GM23338 (cell line): ENCODE data around the gene THSD4. TPM values are rescaled to one million over a fixed set of nuclear protein-coding genes. Genes with fewer than 3 reads are reported as not detected.

Experiments
- ATAC-seq: fragments of 200-7000 bp; cut with Tn5 transposase; 3 replicates; pipeline ENCODE4 v1.9.1; 2020
- DNase-seq: peaks from one replicate; pipeline ENCODE4 v3.0.0-alpha.2; 2015; ENCODE audit warnings: low spot score
- H2AFZ ChIP-seq: fragments of 200-600 bp; sonication (generic); 2 replicates; pipeline ENCODE4 v1.8.0; 2016; ENCODE audit warnings: antibody characterized with exemption, mild to moderate bottlenecking, moderate library complexity
- H3F3A ChIP-seq: fragments of 200-600 bp; sonication (generic); replicated peaks from 2 replicates; pipeline ENCODE4 v1.8.0; 2017; ENCODE audit warnings: antibody characterized with exemption, mixed run types, low read depth
- H3K27ac ChIP-seq: fragments of 200-600 bp; sonication (generic); 2 replicates; pipeline ENCODE4 v1.6.1; 2016; ENCODE audit warnings: low read depth
- H3K27me3 ChIP-seq: fragments of 200-600 bp; sonication (generic); 2 replicates; pipeline ENCODE4 v1.8.0; 2016; ENCODE audit warnings: mild to moderate bottlenecking, mixed run types, moderate library complexity; ENCODE audit not compliant: insufficient read depth
- H3K36me3 ChIP-seq: fragments of 200-600 bp; sonication (generic); 2 replicates; pipeline ENCODE4 v1.8.0; 2016; ENCODE audit warnings: mild to moderate bottlenecking; ENCODE audit not compliant: insufficient read depth
- H3K4me1 ChIP-seq: fragments of 200-600 bp; sonication (generic); 2 replicates; pipeline ENCODE4 v1.8.0; 2016; ENCODE audit warnings: mild to moderate bottlenecking, moderate library complexity; ENCODE audit not compliant: insufficient read depth
- H3K4me2 ChIP-seq: fragments of 200-600 bp; sonication (generic); 2 replicates; pipeline ENCODE4 v1.7.1; 2017; ENCODE audit warnings: mixed run types
- H3K4me3 ChIP-seq: fragments of 200-600 bp; sonication (generic); 2 replicates; pipeline ENCODE4 v1.6.1; 2016; ENCODE audit warnings: mixed run types
- H3K79me2 ChIP-seq: fragments of 200-600 bp; sonication (generic); replicated peaks from 2 replicates; pipeline ENCODE4 v1.8.0; 2017; ENCODE audit warnings: mild to moderate bottlenecking; ENCODE audit not compliant: insufficient read depth
- H3K9me2 ChIP-seq: fragments of 200-600 bp; sonication (generic); 2 replicates; pipeline ENCODE4 v1.8.0; 2017; ENCODE audit not compliant: insufficient read depth
- H4K20me1 ChIP-seq: fragments of 200-600 bp; sonication (generic); replicated peaks from 2 replicates; pipeline ENCODE4 v1.8.0; 2017; ENCODE audit warnings: mild to moderate bottlenecking; ENCODE audit not compliant: insufficient read depth
- H3K27ac Mint-ChIP-seq: 2 replicates; pipeline ENCODE4 v1.8.0; 2020; ENCODE audit warnings: inconsistent platforms, mild to moderate bottlenecking, moderate library complexity, mixed read lengths
- H3K27me3 Mint-ChIP-seq: 3 replicates; pipeline ENCODE4 v1.8.0; 2022; ENCODE audit warnings: low read depth, mild to moderate bottlenecking, moderate library complexity, mixed read lengths, inconsistent platforms; ENCODE audit not compliant: insufficient read depth, poor library complexity
- H3K36me3 Mint-ChIP-seq: 3 replicates; pipeline ENCODE4 v1.8.0; 2021; ENCODE audit warnings: low read depth, mild to moderate bottlenecking, inconsistent platforms, moderate library complexity, mixed read lengths
- H3K4me1 Mint-ChIP-seq: 3 replicates; pipeline ENCODE4 v1.8.0; 2020; ENCODE audit warnings: mild to moderate bottlenecking, inconsistent platforms, mixed read lengths
- H3K4me3 Mint-ChIP-seq: 3 replicates; pipeline ENCODE4 v1.8.0; 2021; ENCODE audit warnings: moderate library complexity, mild to moderate bottlenecking, inconsistent platforms, mixed read lengths
- H3K9me3 Mint-ChIP-seq: 3 replicates; pipeline ENCODE4 v1.8.0; 2020; ENCODE audit warnings: moderate library complexity, mild to moderate bottlenecking, inconsistent platforms, mixed read lengths
- CREB1 ChIP-seq: fragments of 250-450 bp; sonication (Bioruptor Pico); IDR thresholded peaks from 2 replicates; pipeline ENCODE4 v1.5.0; 2020; ENCODE audit warnings: low read depth, mild to moderate bottlenecking, moderate library complexity
- CTCF ChIP-seq, 2 experiments: fragments of 200-600 bp in 1 of 2; sonication (generic) in 1 of 2; conservative IDR thresholded peaks; 2 replicates each; pipeline versions ENCODE4 v1.5.1 to v1.6.1; 2016 to 2017; ENCODE audit warnings: antibody characterized with exemption in 2 of 2, low read depth in 2 of 2, mild to moderate bottlenecking in 2 of 2, moderate library complexity in 1 of 2
- EZH2 ChIP-seq: fragments of 200-600 bp; sonication (generic); IDR thresholded peaks from one replicate; pipeline ENCODE4 v1.8.0; 2017; ENCODE audit warnings: antibody characterized with exemption, mild to moderate bottlenecking, low read depth; ENCODE audit not compliant: unreplicated experiment
- EZH2phosphoT487 ChIP-seq: fragments of 200-600 bp; sonication (generic); IDR thresholded peaks from one replicate; pipeline ENCODE4 v1.8.1; 2018; ENCODE audit warnings: antibody characterized with exemption; ENCODE audit not compliant: unreplicated experiment
- JUNB ChIP-seq: IDR thresholded peaks from one replicate; pipeline ENCODE4 v1.6.1; 2016; ENCODE audit warnings: antibody characterized with exemption; ENCODE audit not compliant: unreplicated experiment
- NANOG ChIP-seq: IDR thresholded peaks from 2 replicates; pipeline ENCODE4 v1.6.1; 2016; ENCODE audit warnings: antibody characterized with exemption, borderline replicate concordance
- REST ChIP-seq: IDR thresholded peaks from one replicate; pipeline ENCODE4 v1.6.1; 2018; ENCODE audit warnings: antibody characterized with exemption; ENCODE audit not compliant: unreplicated experiment
- STAT1 ChIP-seq: IDR thresholded peaks from one replicate; pipeline ENCODE4 v1.6.1; 2016; ENCODE audit warnings: antibody characterized with exemption; ENCODE audit not compliant: unreplicated experiment
- ZNF114 ChIP-seq: fragments of 250-450 bp; sonication (Bioruptor Pico); IDR thresholded peaks from 2 replicates; pipeline ENCODE4 v1.5.0; 2020; ENCODE audit warnings: mild to moderate bottlenecking, moderate library complexity
- ZNF331 ChIP-seq: fragments of 250-450 bp; sonication (Bioruptor Pico); IDR thresholded peaks from 2 replicates; pipeline ENCODE4 v1.5.0; 2020; ENCODE audit warnings: low read depth, mild to moderate bottlenecking, moderate library complexity
- ZNF462 ChIP-seq: fragments of 250-450 bp; sonication (Bioruptor Pico); IDR thresholded peaks from 2 replicates; pipeline ENCODE4 v1.5.0; 2020; ENCODE audit warnings: mild to moderate bottlenecking, moderate library complexity
- polyA plus RNA-seq: library from polyadenylated mRNA; unstranded; fragments of >200 nt; fragmentation: Nextera tagmentation; extraction: Ambion mirVana; gene quantifications from 2 replicates; pipeline ENCODE4 v1.2.1, GENCODE V29; 2016
- total RNA-seq: library from RNA; depleted of rRNA; stranded (reverse); fragments of >200 nt; shearing (Covaris generic); gene quantifications from 2 replicates; pipeline ENCODE4 v1.2.3, GENCODE V29; 2014
- TF ChIP-seq, protein P1 (sequence below): IDR thresholded peaks from 2 replicates; pipeline ENCODE4 v1.6.1; 2016; ENCODE audit warnings: antibody characterized with exemption

Gene THSD4
- total and polyA plus RNA-seq, 2 experiments from 2014 or later: 2.0 to 7.4 TPM

GRCh38 chr15:71121442-71121841 lies 6.2 kb downstream of the THSD4 start:
- H4K20me1 ChIP-seq: peaks cover 4% of the 10 kb centered on the region
- no peak overlapping the region for H3K27ac ChIP-seq
- no peak overlapping the region for H3K4me2 ChIP-seq
- H3K27me3 ChIP-seq: peaks cover 20% of the 10 kb centered on the region
- no peak for ATAC-seq
- no peaks in the 10 kb centered on the region; the same call in 1 of the 2 replicates for H3F3A ChIP-seq
- H3K27ac Mint-ChIP-seq: no peak overlapping the region
- no peak overlapping the region for H3K4me3 Mint-ChIP-seq
- peaks cover 21% of the 10 kb centered on the region for H3K4me1 ChIP-seq
- DNase-seq: no peak
- H3K36me3 Mint-ChIP-seq: no peaks in the 10 kb centered on the region
- H3K9me2 ChIP-seq: no peaks in the 10 kb centered on the region
- H3K4me3 ChIP-seq: no peak overlapping the region
- H3K36me3 ChIP-seq: no peaks in the 10 kb centered on the region
- no peaks in the 10 kb centered on the region for H3K9me3 Mint-ChIP-seq
- peaks cover 54% of the 10 kb centered on the region for H3K4me1 Mint-ChIP-seq
- TF ChIP-seq ZNF114 (CRISPR knock-in tag) (no peak), CREB1 (CRISPR knock-in tag) (no peak), STAT1 (no peak), NANOG (no peak), ZNF462 (no peak), REST (no peak), EZH2phosphoT487 (no peak), CTCF (conservative IDR thresholded peaks at IDR 0.05; ENCODE audit: low read depth in 2 of 2) (no peak), EZH2 (no peak), JUNB (no peak), ZNF331 (CRISPR knock-in tag) (no peak)
- TF ChIP-seq, protein P1, sequence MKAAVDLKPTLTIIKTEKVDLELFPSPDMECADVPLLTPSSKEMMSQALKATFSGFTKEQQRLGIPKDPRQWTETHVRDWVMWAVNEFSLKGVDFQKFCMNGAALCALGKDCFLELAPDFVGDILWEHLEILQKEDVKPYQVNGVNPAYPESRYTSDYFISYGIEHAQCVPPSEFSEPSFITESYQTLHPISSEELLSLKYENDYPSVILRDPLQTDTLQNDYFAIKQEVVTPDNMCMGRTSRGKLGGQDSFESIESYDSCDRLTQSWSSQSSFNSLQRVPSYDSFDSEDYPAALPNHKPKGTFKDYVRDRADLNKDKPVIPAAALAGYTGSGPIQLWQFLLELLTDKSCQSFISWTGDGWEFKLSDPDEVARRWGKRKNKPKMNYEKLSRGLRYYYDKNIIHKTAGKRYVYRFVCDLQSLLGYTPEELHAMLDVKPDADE: no peak
- H2AFZ ChIP-seq: no peak overlapping the region
- peaks cover 21% of the 10 kb centered on the region for H3K27me3 Mint-ChIP-seq
- H3K79me2 ChIP-seq: peaks cover 6% of the 10 kb centered on the region
